Endothelial cell of umbilical vein (primary cell): ENCODE data around the gene KIF21B.

ENCODE experiments used
- CTCF ChIP-seq, 2 donors: IDR thresholded peaks; 1 replicate in 1 of 2; 2 replicates in 1 of 2; pipeline ENCODE4 v1.5.1; 2011; ENCODE audit warnings: low read length in 2 of 2, mild to moderate bottlenecking in 2 of 2, moderate library complexity in 2 of 2, control low read depth in 1 of 2, inconsistent platforms in 1 of 2, low read depth in 1 of 2; ENCODE audit not compliant: insufficient read depth in 1 of 2; ENCODE audit errors: extremely low read depth in 1 of 2
- EZH2 ChIP-seq: IDR thresholded peaks from 2 replicates; pipeline ENCODE4 v1.6.1; 2012; ENCODE audit warnings: borderline replicate concordance, low read depth, mild to moderate bottlenecking, moderate library complexity, low read length, inconsistent platforms; ENCODE audit not compliant: severe bottlenecking
- FOS ChIP-seq: IDR thresholded peaks from 2 replicates; pipeline ENCODE4 v1.6.1; 2011; ENCODE audit warnings: mild to moderate bottlenecking, low read length, moderate library complexity, borderline replicate concordance; ENCODE audit not compliant: insufficient read depth
- JUN ChIP-seq: IDR thresholded peaks from 2 replicates; pipeline ENCODE4 v1.6.1; 2011; ENCODE audit warnings: borderline replicate concordance, low read depth; ENCODE audit not compliant: insufficient read length, insufficient read depth
- POLR2A ChIP-seq: IDR thresholded peaks from 2 replicates; pipeline ENCODE4 v1.6.1; 2012; ENCODE audit warnings: low read depth, mild to moderate bottlenecking, control low read depth, low read length
- POLR2AphosphoS5 ChIP-seq: IDR thresholded peaks from 2 replicates; pipeline ENCODE4 v1.6.1; 2012; ENCODE audit warnings: low read depth, mild to moderate bottlenecking, control low read depth, low read length, moderate library complexity; ENCODE audit not compliant: insufficient read depth
- TF ChIP-seq, protein P1 (sequence below): IDR thresholded peaks from 2 replicates; pipeline ENCODE4 v1.6.1; 2011; ENCODE audit not compliant: insufficient read depth, insufficient read length

DNA sequence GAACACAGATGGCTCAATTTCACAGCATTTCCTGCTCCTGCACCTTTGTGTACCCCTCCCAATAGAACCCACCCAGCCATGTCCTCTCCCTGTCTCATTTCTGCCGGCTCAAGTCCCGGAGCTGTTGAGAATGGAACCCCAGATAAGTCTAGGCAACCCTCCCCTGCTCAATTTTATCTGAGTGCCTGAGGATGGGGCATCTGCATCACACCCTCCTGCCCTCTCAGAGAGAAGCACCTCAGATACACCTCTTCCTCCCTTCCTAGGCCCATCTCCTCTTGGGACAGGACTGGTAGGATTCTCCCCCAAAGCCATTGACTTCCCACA, 1.1 kb downstream of the KIF21B start:
- TF ChIP-seq CTCF (IDR thresholded peaks at IDR 0.05; ENCODE audit: extremely low read depth in 1 of 2, insufficient read depth in 1 of 2, low read depth in 1 of 2, low read length in 2 of 2) (no peak), POLR2A (no peak), JUN (no peak), POLR2AphosphoS5 (no peak), EZH2 (no peak), FOS (no peak)
- TF ChIP-seq, protein P1, sequence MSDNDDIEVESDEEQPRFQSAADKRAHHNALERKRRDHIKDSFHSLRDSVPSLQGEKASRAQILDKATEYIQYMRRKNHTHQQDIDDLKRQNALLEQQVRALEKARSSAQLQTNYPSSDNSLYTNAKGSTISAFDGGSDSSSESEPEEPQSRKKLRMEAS: no peak
